ENCODE measurements around the gene PRKCQ.

GRCh38 chr10:6407034-6407721 is 172.9 kb downstream of the PRKCQ start:
- TF ChIP-seq CTCF (IDR thresholded peaks at IDR 0.05) (no peak), POLR2A (IDR thresholded peaks at IDR 0.05) (no peak)

All from testis (tissue), 2 donors.